Activated CD8-positive, alpha-beta memory T cell treated with anti-CD3 and anti-CD28 coated beads, Interleukin-2, amount 10 ng/mL, durations not matched to agents 7 days and 5 days (primary cell): ENCODE data around the gene SPNS2. TPM values are rescaled to one million over a fixed set of nuclear protein-coding genes. Genes with fewer than 3 reads are reported as not detected.

Experiments used
- ATAC-seq: fragments of 150-1000 bp; cut with Tn5 transposase; one replicate; pipeline ENCODE4 v1.10.0; 2021; ENCODE audit warnings: moderate library complexity
- CTCF ChIA-PET: fragments of 350-600 bp; sonication (Branson Sonifier 250); formaldehyde crosslinking; loops from one replicate; lab custom pipeline; 2021; ENCODE audit warnings: antibody characterized with exemption; lab: Charles Lee
- DNase-seq: peaks from one replicate; pipeline ENCODE4 v3.0.0-alpha.2; 2020
- H3K27ac Mint-ChIP-seq: one replicate; pipeline ENCODE4 v1.8.0; 2021; ENCODE audit warnings: mild to moderate bottlenecking, mixed read lengths
- H3K27me3 Mint-ChIP-seq: one replicate; pipeline ENCODE4 v1.8.0; 2021; ENCODE audit warnings: mixed read lengths
- H3K36me3 Mint-ChIP-seq: one replicate; pipeline ENCODE4 v1.8.0; 2021; ENCODE audit warnings: mild to moderate bottlenecking, mixed read lengths
- H3K4me1 Mint-ChIP-seq: one replicate; pipeline ENCODE4 v1.8.0; 2021; ENCODE audit warnings: mixed read lengths
- H3K4me3 Mint-ChIP-seq: one replicate; pipeline ENCODE4 v1.8.0; 2021; ENCODE audit warnings: mild to moderate bottlenecking, moderate library complexity, mixed read lengths
- H3K9me3 Mint-ChIP-seq: one replicate; pipeline ENCODE4 v1.8.0; 2022; ENCODE audit warnings: low read depth, mixed read lengths
- total RNA-seq, 2 experiments: library from RNA; stranded (reverse); gene quantifications; one replicate each; pipeline ENCODE4 v1.2.3, GENCODE V29; 2021

The SPNS2 gene
- total RNA-seq, 2 experiments from 2014 or later: 1.1 to 1.9 TPM

DNA sequence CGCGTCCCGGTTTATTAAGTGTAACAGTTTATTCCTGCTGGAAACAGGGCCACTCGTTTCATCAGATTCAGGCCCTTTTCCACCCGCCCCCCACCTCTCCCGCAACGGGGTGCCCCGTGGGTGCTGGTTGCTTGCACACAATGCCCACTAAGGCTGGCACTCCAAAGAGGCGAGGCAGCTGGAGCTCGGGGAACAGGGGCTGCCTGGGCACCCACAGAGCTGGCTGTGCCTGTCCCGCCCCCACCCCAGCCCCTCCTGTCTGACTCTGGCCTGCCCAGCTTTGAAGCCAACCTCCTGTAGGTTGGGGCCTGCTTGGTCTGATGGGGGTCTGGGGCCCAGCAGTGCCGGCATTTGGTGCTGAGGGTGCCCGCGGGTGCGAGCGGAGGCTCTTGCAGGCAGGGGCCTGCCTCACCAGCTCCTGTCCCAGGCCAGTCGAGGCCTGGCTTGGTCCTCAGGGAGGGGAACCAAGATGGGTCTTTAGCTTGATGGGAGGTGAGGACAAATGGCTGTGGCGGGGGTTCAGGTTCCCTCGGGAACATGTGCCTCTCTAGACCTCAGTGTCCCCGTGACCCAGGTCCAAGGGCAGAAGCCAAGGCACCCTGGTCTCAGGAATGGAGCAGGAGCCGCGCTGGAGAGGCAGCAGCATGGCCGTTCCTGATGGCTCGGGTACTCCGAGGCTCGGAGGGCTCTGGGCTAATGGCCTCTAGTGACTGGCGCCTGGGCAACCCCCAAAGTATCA, 36.4 kb downstream of the SPNS2 start:
- Mint-ChIP-seq H3K4me3 (no peak overlapping the region), H3K27me3 (peaks cover 2% of the 10 kb centered on the region), H3K27ac (no peak overlapping the region), H3K4me1 (peaks cover 6% of the 10 kb centered on the region), H3K9me3 (no peaks in the 10 kb centered on the region), H3K36me3 (peaks cover 3% of the 10 kb centered on the region)
- ATAC-seq: no peak
- CTCF ChIA-PET: no interaction called here
- no peak for DNase-seq

DNA sequence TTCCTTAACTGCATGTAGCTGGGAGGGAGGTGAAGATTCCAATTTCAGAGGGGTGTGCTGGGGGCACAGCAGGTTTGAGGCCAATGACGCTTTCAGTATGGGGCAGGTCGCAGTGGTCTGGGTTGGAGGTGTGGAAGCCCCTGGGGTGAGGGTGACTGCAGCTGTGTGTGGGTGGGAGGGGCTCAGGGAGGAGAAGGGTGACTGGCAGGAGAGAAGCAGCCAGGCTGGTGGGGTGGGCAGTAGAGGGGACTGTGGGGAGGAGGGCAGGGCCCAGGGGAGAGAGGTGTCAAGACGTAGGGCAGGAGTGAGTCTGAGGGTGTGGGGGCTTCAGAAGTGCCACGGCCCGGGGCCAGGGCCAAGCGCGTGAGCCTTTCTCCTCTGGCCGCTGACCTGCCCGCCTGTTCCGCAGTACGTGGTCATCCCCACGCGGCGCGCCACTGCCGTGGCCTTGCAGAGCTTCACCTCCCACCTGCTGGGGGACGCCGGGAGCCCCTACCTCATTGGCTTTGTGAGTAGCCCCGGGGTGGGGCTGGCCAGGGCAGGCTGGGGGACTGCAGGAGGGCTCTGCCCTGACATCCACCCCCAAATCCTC, 37.1 kb downstream of the SPNS2 start:
- Mint-ChIP-seq H3K9me3 (no peaks in the 10 kb centered on the region), H3K36me3 (peaks cover 3% of the 10 kb centered on the region), H3K27ac (no peak overlapping the region), H3K27me3 (peaks cover 2% of the 10 kb centered on the region), H3K4me3 (no peak overlapping the region), H3K4me1 (peaks cover 6% of the 10 kb centered on the region)
- CTCF ChIA-PET: no interaction called here
- DNase-seq (no peak), ATAC-seq (no peak)

DNA sequence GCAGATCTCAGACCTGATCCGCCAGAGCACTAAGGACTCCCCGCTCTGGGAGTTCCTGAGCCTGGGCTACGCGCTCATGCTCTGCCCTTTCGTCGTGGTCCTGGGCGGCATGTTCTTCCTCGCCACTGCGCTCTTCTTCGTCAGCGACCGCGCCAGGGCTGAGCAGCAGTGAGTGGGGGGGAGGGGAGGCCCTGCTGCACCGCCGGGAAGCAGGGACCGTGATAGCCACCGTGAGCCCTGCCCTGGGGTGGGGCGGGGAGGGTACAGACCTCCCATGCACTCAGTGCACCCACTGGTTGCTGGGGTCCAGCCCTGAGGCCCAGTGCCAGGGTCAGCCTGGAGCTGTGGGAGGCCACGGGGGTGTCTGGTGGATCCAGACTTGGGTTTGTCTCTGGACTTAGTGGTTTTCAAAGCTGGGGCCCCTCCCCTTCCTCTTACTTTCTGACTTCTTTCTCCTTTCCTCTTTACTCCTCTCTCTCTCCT, 37.6 kb downstream of the SPNS2 start:
- DNase-seq (no peak), ATAC-seq (no peak)
- Mint-ChIP-seq H3K36me3 (peaks cover 3% of the 10 kb centered on the region), H3K9me3 (no peaks in the 10 kb centered on the region), H3K4me1 (peaks cover 6% of the 10 kb centered on the region), H3K4me3 (no peak overlapping the region), H3K27me3 (peaks cover 2% of the 10 kb centered on the region), H3K27ac (no peak overlapping the region)
- CTCF ChIA-PET: interaction anchor here (1.1 to 4.0 kb wide), 3 partner anchors 13 to 116 kb away, joined by 3 to 23 read pairs (median 3); no protein-coding TSS in a partner anchor

DNA sequence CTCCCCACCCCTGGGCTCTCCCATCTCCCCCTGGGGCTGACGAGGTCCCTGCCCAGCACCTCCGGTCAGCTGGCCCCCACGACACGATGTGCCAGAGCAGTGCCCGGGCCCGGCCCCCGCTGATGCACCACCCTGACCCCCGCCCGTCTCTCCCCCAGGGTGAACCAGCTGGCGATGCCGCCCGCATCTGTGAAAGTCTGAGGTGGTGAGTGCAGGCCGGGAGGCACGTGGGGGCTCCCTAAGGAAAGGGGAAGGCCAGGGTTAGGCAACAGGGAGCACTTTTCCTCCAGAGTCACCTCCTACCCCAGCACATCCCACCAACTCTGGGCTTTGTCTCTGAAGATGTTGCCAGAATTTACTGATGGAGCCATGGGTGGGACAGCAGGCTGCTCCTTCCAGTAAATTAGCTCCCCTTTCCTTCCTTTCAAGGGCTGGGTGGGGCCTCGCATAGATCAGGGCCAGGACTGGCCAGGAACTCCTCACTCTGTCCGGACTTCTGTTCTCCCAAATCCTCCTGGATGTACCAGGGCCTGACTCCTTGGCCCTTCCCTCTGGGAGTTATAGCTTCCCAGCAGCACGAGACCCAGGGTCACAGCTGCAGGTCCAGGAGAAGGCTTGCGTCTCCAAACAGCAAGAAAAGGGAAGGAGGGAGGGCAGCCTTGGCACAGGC, 38.2 kb downstream of the SPNS2 start:
- no peak for DNase-seq
- no peak for ATAC-seq
- Mint-ChIP-seq H3K27ac (no peak overlapping the region), H3K4me3 (no peak overlapping the region), H3K27me3 (peaks cover 2% of the 10 kb centered on the region), H3K4me1 (peaks cover 6% of the 10 kb centered on the region), H3K36me3 (peaks cover 3% of the 10 kb centered on the region), H3K9me3 (no peaks in the 10 kb centered on the region)
- CTCF ChIA-PET: interaction anchor here (1.1 to 4.0 kb wide), 3 partner anchors 13 to 116 kb away, joined by 3 to 23 read pairs (median 3); no protein-coding TSS in a partner anchor

DNA sequence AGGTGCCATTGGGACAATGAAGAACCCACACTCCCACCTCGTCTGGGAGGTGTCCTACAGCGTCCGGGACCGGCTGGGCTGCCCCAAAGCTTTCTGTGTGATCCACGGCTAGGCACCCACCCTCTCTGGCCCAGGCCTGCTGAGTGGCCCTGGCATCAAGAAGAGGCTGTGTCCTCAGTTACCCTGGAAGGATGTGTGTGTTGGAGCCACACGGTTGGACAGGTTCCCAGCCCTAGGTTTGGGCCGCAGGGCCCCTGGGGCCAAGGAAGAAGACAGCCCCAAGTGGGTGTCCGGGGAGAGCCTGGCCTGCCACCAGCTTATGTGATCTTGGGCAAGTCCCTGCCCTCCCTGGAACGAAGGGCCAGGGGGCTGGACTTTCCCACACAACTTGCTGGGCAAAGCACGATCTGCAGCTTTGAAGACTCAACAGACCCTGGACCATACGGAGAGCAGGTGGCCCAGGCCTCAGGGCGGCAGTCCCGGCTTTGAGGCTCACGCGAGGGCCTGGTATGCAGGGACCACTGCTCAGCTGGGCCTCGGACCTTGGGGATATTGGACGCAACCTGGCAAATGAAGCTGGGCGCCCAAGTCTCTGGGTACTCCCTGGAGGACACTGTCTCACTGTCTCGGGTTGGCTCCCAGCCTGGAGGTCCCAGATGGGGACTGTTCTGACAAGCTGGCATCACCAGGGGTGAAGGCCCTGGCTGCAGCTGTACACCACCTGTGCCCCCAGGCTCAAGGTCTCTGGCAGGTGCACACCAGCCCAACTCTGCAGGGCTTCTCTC, 39.0 kb downstream of the SPNS2 start:
- Mint-ChIP-seq H3K36me3 (peaks cover 3% of the 10 kb centered on the region), H3K9me3 (no peaks in the 10 kb centered on the region), H3K4me3 (no peak overlapping the region), H3K4me1 (peaks cover 6% of the 10 kb centered on the region), H3K27ac (no peak overlapping the region), H3K27me3 (no peaks in the 10 kb centered on the region)
- ATAC-seq: no peak
- CTCF ChIA-PET: interaction anchor here (0.5 to 4.0 kb wide), 3 partner anchors 29 to 160 kb away, joined by 3 to 23 read pairs (median 3); no protein-coding TSS in a partner anchor
- DNase-seq: no peak

DNA sequence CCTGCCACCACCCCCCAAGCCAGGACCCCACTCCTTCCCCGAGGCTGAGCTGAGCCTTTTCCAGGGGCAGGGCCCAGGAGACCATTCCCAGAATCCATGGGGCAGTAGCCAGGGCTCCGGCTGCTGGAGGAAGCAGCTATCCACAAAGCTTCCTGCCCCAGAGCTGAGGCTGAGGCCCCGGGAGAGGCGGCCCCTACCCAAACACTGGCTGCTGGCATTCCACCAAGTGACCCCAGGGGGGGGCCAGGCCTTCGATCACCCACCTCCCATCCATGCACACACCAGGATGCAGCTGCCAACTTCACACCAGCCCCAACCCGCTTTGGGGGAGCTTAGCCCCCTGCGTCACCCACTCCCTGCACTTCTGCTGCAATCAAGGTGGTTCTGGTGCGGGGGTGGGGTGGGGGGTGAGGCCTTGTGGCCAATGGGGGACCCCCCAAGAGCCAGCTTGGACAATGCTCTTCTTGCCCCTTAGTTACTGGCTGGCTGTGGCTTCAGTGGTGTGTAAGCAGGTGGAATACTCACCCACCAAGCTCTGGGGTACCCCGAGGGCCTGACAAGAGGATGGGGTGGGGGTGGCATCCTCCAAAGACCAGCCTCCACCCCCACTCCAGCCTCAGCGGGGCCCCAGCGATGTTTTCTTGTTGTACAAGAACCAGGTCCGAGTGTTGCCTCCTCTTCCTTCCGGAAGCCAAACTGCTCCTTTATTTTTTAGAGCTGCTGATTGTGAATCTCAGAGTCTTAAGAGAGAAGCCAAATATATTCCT, 39.7 kb downstream of the SPNS2 start:
- peaks cover 5% of the 10 kb centered on the region for H3K4me1 Mint-ChIP-seq
- H3K4me3 Mint-ChIP-seq: no peak overlapping the region
- no peaks in the 10 kb centered on the region for H3K27me3 Mint-ChIP-seq
- peaks cover 3% of the 10 kb centered on the region for H3K36me3 Mint-ChIP-seq
- H3K9me3 Mint-ChIP-seq: no peaks in the 10 kb centered on the region
- DNase-seq (no peak), ATAC-seq (no peak)
- CTCF ChIA-PET: interaction anchor here (0.5 to 4.0 kb wide), 2 partner anchors 118 to 161 kb away, joined by 3 to 23 read pairs; no protein-coding TSS in a partner anchor
- no peak overlapping the region for H3K27ac Mint-ChIP-seq

DNA sequence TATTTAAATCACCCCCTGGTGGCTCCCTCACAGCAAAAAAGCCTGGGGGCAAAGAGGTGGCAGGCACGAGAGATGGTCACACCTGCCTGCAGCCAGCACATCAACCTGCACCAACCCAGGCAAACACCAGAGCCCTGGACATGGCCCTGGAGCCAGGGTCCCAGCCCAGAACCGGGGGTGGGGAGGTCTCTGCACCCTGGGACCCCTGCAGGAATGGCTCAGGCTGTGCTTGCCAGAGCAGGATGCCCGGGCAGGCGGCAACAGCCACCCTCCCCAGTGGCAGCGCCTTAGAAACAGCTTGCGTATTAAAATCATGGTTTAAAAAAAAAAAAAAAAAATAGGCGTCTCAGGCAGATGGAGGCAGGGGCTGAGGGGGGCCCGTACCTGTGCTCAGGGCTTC, 40.3 kb downstream of the SPNS2 start:
- no peak overlapping the region for H3K4me3 Mint-ChIP-seq
- H3K36me3 Mint-ChIP-seq: peaks cover 5% of the 10 kb centered on the region
- no peaks in the 10 kb centered on the region for H3K9me3 Mint-ChIP-seq
- no peaks in the 10 kb centered on the region for H3K27me3 Mint-ChIP-seq
- no peaks in the 10 kb centered on the region for H3K4me1 Mint-ChIP-seq
- ATAC-seq (no peak), DNase-seq (no peak)
- no peak overlapping the region for H3K27ac Mint-ChIP-seq
- CTCF ChIA-PET: interaction anchor here (4.0 kb wide), 1 partner anchor 118 kb away, joined by 23 read pairs; no protein-coding TSS in a partner anchor

DNA sequence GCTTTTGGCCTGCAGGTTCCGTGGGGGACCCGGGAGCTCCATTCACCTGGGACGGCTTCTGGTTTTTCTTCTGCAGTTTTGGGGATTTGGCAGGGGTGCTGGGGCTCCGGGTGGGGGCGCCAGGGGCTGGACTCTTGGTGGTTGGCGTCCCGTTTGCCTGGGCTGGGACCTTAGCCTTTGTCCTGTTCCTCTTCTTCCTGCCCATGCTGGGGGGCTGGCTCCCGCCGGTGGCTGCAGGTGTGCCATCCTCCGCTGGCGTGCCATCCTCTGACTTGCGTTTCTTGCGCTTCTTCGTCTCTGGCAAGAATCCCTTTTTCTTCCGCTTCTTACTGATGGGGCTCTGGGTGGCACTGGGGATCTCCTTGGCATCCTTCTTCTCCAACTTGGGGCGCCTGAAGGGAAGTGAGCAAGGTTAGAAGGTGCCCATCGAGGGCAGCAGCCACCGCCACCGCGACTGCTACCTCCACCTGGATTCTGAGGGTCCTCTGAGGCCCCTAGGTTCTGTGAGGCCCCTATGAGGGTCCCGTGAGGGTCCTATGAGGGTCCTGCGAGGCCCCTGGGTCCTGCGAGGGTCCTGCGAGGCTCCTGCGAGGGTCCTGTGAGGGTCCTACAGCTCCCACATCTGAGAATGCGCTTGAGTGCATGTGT, 41.0 kb downstream of the SPNS2 start:
- H3K9me3 Mint-ChIP-seq: no peaks in the 10 kb centered on the region
- H3K27me3 Mint-ChIP-seq: no peaks in the 10 kb centered on the region

DNA sequence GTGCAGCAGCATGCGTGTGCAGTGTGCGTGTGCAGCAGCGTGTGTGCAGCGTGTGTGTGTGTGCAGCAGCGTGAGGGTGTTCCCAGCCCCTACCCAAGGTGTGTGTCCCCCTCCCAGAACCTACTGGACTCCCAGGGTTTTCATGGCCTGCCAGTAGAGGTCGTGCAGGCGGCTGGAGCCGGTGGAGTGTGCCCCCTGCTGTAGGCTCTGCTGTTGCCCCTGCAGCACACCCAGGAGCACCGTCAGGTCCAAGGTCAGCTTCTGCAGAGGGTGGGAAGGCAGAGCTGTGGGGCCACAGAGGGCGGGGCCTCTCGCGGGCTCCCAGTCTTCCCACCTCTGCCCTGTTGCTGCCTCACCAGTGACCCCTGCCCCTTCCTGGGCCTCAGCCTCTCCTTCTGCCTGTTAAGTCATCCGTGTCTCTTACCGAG, 41.6 kb downstream of the SPNS2 start:
- CTCF ChIA-PET: interaction anchor here (4.0 kb wide), 1 partner anchor 120 kb away, joined by 23 read pairs; no protein-coding TSS in a partner anchor
- DNase-seq: no peak
- ATAC-seq: no peak
- H3K36me3 Mint-ChIP-seq: peaks cover 5% of the 10 kb centered on the region
- no peak overlapping the region for H3K4me3 Mint-ChIP-seq
- H3K27me3 Mint-ChIP-seq: no peaks in the 10 kb centered on the region
- H3K4me1 Mint-ChIP-seq: no peaks in the 10 kb centered on the region
- no peaks in the 10 kb centered on the region for H3K9me3 Mint-ChIP-seq
- no peak overlapping the region for H3K27ac Mint-ChIP-seq

More for the DNA sequence above, 41.0 kb downstream of the SPNS2 start:
- ATAC-seq (no peak), DNase-seq (no peak)
- Mint-ChIP-seq H3K4me3 (no peak overlapping the region), H3K36me3 (peaks cover 5% of the 10 kb centered on the region), H3K27ac (no peak overlapping the region), H3K4me1 (no peaks in the 10 kb centered on the region)
- CTCF ChIA-PET: interaction anchor here (4.0 kb wide), 1 partner anchor 119 kb away, joined by 23 read pairs; no protein-coding TSS in a partner anchor

DNA sequence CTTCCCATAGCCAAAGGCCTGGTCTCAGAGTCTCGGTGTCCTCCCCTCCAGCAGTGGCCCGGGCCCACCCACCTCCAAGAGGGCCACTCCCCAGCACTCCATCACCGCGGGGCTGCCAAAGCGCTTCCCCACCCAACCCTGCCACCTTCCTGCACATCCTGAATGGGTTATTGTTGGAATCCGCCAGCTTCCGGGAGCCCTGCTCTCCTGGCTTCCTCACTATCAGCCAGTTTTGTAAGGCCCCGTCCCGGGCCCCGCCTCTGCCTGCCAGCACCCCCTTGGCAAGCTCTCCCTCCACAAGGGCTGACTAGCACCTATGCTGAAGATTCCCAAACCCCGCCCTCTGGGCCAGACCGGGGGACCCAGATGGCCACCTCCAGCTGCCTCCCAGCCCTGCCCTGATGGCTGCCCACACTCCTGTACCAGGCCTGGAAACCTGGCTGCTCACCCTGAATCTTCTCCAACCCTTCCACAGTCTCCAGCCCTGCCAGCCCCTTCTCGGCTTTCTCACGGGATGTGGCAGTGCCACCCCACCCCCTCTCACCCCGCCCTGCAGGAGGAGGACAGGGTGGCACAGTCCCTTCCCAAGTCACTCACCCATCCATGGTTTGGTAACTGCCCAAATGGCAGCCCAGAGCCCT, 42.1 kb downstream of the SPNS2 start:
- no peaks in the 10 kb centered on the region for H3K9me3 Mint-ChIP-seq
- H3K27me3 Mint-ChIP-seq: no peaks in the 10 kb centered on the region
- DNase-seq: no peak
- CTCF ChIA-PET: no interaction called here
- no peak overlapping the region for H3K4me3 Mint-ChIP-seq
- H3K36me3 Mint-ChIP-seq: peaks cover 5% of the 10 kb centered on the region
- no peaks in the 10 kb centered on the region for H3K4me1 Mint-ChIP-seq
- no peak overlapping the region for H3K27ac Mint-ChIP-seq
- ATAC-seq: no peak

DNA sequence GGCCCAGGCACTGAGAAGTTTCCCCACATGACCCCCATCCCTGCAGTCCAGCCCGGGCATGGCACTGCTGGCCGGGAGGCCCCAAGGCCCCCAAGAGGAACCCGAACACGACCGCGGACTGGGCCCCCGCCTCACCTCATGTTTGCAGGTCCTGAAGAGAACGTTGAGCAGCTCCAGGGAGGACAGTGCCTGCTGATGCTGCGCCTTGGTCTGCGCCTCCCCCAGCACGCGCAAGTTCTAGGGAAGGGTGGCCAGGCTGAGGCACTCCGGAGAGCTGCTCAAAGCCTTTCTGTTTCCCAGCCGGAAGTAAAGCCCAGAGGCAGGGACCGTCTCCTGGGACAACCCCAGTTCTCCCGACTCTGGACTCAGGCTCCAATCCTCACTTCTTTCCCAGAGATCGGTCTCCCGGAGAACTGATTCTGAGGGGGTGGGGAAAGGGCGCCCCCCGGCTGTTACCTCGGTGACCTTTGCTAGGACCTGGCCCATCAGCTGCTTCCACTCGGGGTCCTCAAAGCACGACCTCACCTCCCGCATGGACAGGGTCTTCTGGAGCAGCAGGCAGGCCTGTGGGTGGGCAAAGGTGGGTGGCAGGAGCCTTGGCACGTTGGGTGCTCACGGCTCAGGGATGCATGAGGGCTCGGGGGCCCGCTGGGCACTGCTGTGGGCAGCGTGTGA, 42.8 kb downstream of the SPNS2 start:
- Mint-ChIP-seq H3K4me3 (no peak overlapping the region), H3K36me3 (peaks cover 5% of the 10 kb centered on the region), H3K9me3 (no peaks in the 10 kb centered on the region), H3K4me1 (no peaks in the 10 kb centered on the region), H3K27ac (no peak overlapping the region), H3K27me3 (no peaks in the 10 kb centered on the region)
- CTCF ChIA-PET: interaction anchor here (0.6 to 1.9 kb wide), 2 partner anchors 121 to 891 kb away, joined by 3 to 10 read pairs; no protein-coding TSS in a partner anchor
- no peak for ATAC-seq
- no peak for DNase-seq
